22Rv1 (cell line): ENCODE measurements around the gene UBE4B.

ENCODE experiments used
- ZFX ChIP-seq: fragments of 450-650 bp; IDR thresholded peaks from 2 replicates; pipeline ENCODE4 v1.6.1; 2017; ENCODE audit warnings: antibody characterized with exemption, borderline replicate concordance
- TF ChIP-seq, protein P1 (sequence below): fragments of 450-650 bp; IDR thresholded peaks from 2 replicates; pipeline ENCODE4 v1.5.1; 2017; ENCODE audit warnings: mild to moderate bottlenecking

DNA sequence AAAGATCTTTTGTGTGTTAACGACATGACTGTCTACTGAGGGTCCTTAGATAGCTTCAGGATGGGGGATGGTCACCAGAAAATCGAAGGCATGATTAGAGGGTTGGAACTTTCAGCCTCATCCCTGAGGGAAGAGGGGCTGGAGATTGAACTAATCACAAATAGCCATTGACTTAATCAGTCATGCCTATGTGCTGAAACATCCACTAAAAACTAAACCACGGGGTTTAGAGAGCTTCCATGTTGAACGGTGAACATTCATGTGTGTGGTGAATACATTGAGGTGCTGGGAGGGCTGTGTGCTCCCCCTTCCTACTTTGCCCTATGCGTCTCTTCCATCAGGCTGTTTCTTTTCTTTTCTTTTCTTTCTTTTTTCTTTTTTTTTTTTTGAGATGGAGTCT, 18.7 kb upstream of the UBE4B start:
- TF ChIP-seq, protein P1, sequence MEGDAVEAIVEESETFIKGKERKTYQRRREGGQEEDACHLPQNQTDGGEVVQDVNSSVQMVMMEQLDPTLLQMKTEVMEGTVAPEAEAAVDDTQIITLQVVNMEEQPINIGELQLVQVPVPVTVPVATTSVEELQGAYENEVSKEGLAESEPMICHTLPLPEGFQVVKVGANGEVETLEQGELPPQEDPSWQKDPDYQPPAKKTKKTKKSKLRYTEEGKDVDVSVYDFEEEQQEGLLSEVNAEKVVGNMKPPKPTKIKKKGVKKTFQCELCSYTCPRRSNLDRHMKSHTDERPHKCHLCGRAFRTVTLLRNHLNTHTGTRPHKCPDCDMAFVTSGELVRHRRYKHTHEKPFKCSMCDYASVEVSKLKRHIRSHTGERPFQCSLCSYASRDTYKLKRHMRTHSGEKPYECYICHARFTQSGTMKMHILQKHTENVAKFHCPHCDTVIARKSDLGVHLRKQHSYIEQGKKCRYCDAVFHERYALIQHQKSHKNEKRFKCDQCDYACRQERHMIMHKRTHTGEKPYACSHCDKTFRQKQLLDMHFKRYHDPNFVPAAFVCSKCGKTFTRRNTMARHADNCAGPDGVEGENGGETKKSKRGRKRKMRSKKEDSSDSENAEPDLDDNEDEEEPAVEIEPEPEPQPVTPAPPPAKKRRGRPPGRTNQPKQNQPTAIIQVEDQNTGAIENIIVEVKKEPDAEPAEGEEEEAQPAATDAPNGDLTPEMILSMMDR, result no peak
- no peak for TF ChIP-seq ZFX
